Breast epithelium (tissue), 3 donors: ENCODE measurements around the gene GFRA1.

Source experiments
- CTCF ChIP-seq, 3 donors: fragments of 450-650 bp; IDR thresholded peaks; one replicate each; pipeline ENCODE4 v1.5.1; 2016 to 2017; ENCODE audit warnings: antibody characterized with exemption in 3 of 3, mild to moderate bottlenecking in 3 of 3, moderate library complexity in 3 of 3
- POLR2A ChIP-seq: fragments of 450-650 bp; IDR thresholded peaks from one replicate; pipeline ENCODE4 v1.6.1; 2016; ENCODE audit warnings: antibody characterized with exemption, mild to moderate bottlenecking, moderate library complexity
- POLR2AphosphoS5 ChIP-seq, 3 donors: sonication (generic); formaldehyde crosslinking; IDR thresholded peaks; one replicate each; pipeline ENCODE4 v1.6.1; 2017; ENCODE audit warnings: antibody characterized with exemption in 3 of 3

DNA sequence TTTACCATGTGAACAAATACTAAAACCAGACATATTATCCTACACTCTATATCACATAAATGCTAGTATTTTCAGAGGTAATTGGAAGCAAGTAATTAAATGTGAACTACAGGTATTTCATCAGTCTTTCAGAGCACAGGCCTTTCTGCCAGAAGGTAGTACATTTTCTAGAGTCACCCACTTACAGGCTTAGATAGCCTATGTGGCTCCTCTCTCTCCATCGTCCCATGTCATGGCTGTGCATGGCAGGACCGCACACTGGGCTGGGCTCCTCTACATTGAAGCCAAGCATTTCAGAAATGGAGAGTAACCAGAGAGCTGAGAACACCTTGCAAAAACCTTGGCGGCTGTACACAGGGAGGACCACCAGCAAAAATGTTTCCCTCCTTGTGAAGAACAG lies 49.7 kb downstream of the GFRA1 start:
- TF ChIP-seq POLR2A (no peak), CTCF (IDR thresholded peaks at IDR 0.05) (no peak), POLR2AphosphoS5 (IDR thresholded peaks at IDR 0.05) (no peak)
